ENCODE measurements around the gene CROCC2.

The CROCC2 gene

DNA sequence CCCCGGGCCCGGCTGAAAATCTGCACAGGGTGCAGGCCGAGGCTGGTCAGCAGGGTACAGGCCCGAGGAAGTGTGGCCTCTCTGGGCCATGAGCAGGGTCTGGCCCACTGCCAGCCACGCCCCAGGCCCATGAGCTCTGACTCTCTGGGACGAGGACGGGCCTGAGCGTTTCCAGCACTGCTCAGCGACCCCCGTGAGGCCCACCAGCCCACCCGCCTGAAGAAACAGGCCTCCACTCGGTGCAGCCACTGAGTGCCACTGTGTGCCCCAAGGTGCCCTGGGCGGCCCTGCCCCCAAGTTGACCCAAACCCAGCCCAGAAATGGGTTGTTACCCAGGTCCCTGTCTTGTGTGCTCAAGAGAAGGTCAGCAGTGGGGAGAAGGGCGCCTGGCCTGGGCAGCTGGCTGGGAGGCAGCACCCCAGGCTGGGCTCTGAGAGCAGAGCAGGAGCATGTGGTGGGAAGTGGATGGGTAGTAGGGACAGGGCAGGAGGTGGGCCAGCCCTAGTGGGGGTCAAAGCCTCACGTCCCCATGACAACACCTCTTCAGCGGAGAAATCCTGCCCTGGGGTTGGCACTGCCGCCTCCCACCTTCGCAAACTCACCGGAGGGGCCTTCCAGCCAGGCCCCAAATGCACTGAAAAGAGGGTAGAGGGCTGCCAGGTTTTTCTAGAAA lies 90.2 kb downstream of the CROCC2 start:
- DNase-seq (ENCODE audit: low read depth in 1 of 2, low spot score in 1 of 2) = no peak

DNA sequence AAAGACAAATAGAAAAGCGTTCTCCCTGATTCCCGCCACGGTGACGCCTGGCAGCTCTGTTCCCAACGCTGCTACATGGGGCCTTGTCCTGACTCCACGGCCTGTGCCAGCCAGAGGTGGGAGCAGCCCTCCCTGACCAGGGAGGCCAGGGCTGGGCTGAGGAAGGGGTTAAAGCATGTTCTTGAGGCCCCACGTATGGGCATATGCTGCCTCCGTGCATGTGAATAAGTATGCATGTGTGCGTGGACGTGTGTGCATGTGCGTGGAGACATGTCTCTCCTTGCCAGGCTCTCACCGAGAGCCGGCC lies 90.7 kb downstream of the CROCC2 start:
- DNase-seq (ENCODE audit: low read depth in 1 of 2, low spot score in 1 of 2) = no peak

DNA sequence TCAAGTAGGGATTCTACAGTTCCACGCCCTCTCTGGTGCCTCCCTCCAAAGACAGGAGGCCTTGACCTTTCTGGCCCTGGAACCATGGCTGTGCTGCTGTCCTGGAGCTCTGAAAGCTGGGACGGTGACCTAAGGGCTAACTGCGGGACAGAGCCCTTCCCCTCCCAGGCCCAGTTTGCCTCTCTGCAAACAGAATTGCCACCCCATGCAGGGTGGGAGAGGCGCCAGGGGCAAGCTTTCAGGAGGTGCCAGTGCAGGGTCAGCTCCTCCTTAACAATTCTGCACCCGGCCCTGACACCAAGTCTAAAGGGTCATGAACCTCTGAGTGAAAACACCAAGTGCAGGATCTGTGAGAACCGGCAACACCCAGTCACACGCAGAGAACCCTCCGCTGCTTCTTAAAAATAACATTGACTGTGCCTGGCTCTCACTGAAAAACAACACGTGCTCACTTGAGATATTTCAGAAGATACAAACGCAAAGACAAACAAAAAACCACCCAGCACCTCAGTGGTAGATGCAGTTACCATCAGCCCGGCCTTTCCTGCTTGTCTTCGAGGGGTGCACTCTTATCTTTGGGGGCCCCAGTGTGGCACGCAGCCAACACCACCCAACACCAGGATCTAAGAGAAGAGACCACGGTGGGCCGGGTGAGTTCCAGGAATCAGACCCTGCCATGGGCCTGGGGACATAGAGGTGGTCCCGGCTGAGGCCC lies 91.2 kb downstream of the CROCC2 start:
- no peak for DNase-seq (ENCODE audit: low read depth in 1 of 2, low spot score in 1 of 2)

DNA sequence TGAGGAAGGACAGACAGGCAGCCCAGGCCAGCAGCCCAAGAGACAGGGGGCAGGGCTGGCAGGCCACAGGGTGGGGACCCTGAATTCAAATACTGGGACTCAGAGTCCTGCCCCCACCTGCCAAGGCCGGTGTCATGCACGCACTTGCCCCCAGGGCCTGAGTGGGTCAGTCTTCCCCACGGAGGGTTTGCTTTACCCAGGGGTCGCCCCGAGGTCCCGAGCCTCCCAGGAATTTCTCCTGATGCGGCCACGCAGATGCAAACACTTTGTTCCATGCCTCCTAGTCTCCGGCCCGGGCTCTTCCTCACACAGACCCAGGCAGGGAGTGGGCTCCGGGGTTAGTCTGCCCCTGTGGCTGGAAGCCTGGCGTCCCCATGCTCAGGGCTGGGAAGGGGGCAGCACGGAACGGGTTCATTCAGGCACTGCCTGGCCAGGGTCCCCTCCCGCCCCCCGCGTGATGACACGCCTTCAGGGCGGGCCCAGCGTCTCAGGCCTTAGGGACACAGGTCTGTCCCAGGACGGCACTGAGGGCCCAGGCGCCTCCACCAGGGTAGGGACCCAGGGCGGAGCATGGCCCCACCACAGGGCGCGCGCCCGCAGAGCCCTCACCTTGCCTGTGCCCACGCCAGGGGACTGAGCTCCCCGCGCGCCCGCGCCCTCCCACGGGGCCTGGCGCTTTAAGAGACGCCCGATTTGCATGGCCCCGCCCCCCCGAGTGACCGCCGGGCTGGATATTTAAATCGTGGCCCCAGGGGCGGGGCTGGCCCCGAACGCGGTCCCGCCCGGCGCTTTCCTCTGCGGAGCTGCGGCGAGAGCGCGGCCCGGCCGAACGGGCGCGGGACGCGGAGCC lies 91.9 kb downstream of the CROCC2 start, which contains the start of gene SNED1:
SNED1 (plus strand) TSS at position 763 of the 850 bp plus-strand sequence. CDS start 220 bp downstream, outside the sequence.
- peak in 1 of 2 donors; percentile 31 for DNase-seq (ENCODE audit: low read depth in 1 of 2, low spot score in 1 of 2)

DNA sequence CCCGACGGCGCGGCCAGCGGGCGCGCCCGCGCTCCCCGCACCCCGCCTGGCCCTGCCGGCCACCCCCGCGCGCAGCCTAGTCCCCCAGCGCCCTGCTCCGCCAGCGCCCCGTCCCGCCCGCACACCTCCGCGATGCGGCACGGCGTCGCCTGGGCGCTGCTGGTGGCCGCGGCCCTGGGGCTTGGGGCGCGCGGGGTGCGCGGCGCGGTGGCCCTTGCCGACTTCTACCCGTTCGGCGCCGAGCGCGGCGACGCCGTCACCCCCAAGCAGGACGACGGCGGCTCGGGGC lies 92.5 kb downstream of the CROCC2 start:
- no peak for DNase-seq (ENCODE audit: low read depth in 1 of 2, low spot score in 1 of 2)

DNA sequence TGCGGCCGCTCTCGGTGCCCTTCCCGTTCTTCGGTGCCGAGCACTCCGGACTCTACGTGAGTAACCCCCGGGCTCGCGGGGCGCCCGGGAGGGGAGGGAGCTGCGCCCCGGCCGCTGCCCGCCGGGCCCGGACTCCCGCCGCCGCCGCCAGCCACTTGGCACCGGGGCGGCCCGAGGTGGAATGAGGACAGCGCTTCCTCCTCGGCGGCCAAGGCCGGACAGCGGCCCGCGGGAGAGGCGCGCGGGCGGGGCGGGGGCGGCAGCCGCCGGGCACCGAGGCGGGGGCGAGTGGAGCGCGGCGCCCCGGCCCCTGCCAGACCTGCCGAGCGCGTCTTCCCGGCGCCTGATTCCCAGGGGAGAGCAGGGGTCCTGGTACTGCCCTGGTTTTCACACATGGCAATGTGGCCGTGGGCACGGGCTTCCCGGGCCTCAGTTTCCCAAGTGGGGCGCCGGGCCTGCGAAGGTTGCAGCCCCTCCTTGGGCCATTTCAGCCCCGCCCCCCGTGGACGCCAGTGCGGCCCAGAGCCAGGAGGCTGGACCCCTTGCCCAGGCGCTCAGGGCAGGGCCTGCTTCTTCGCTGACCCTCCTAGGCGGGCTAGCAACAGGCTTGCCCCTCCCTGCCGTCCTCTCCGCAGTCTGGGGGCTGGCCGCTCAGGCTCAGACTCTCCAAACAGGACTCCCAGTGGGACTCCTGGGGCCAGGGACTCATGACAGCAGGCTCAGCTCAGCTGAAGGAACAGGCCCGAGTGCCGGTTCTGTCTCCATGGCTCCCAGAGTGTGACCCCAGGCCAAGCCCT lies 93.1 kb downstream of the CROCC2 start:
- no peak for DNase-seq (ENCODE audit: low read depth in 1 of 2, low spot score in 1 of 2)

DNA sequence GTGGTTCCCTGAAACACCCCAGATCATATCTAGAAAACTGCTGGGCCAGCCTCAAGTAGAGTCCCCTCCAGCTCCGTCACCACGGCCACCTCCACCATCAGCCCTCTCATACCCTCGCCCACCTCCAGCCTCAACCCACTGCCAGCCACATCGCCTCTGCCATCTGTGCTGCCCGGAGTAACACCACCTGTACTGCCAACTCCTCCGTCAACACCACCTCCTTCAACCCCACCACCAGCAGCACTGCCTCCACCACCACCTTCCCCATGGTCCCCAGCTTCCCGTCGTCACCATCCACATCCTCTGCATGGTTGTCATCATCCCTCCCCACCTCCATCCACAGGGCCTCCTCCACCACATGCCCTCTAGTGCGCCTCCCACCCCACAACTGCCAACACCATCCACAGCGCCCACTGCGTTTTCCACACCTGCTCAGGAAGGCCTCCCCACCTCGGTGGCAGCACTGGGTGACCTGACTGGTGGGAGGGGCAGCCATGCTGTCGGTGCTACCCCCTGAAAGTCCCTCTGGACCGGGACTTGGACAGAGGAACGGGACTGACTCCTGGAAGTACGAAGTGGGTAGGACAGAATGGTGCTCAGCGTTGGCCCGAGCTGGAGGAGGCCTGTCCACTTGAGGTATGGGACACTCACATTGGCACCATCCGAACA lies 93.9 kb downstream of the CROCC2 start:
- no peak for DNase-seq (ENCODE audit: low read depth in 1 of 2, low spot score in 1 of 2)

DNA sequence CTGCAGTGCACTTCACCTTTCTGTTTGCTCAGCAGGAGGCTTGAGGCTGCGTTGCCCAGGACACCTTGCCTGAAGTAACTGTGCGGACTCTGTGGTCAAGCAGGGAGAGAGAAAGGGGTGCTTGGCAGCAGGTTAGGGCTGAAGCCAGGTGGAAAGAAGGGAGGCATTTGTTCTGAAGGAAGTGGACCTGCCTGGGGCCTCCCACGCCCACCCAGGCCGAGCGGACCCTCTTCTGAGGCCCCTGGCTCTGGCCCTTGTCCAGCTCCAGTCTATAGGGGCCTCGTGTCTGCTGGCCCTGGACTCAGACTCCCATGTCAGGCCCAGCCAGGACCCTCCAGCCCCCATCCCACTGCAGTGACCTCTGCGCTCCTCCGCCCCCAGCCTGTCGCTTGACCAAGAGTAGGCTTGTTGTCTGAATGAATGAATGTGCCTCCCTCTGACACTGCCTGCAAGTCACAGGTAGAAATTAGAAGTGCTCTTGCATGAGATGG lies 94.7 kb downstream of the CROCC2 start:
- no peak for DNase-seq (ENCODE audit: low read depth in 1 of 2, low spot score in 1 of 2)

DNA sequence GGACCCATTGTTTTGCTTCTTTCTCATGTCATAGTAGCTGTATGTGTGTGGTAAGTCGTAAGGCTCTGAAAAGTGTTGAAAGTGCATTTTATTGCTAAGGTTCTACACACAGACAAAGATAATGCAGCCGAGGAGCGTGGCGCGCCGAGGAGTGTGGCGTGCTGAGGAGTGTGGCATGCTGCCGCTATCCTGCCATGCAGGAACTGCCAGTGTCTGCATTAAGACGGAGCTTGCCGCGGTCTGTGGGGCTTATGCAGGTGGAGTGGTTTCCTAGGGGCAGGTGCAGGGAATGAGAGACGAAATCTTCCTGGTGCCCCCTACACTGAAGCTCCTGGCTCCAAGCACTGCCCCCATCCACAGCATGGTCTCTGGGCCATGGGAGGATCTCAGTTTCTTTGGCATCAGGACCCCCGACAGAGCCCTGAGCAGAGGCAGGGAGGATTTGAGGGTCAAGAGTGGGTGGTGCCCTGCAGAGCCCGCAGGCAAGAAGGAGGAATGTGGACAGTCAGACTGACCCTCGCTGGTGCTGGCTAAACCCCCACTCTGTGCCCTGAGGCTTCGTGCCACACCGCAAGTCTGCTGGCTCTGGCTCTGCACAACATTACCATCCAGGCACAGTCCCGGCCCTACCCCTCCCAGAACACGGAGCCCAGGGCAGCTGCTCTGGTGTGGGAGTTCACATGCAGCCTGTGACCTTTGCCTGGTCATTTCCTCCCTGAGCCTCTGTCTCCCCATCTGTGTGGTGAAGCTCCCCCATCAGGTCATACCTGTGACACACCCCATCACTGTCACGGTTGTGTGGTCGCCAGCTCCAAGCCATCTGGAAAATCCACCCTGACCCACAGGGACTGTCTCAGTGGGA lies 95.5 kb downstream of the CROCC2 start:
- no peak for DNase-seq (ENCODE audit: low read depth in 1 of 2, low spot score in 1 of 2)

DNA sequence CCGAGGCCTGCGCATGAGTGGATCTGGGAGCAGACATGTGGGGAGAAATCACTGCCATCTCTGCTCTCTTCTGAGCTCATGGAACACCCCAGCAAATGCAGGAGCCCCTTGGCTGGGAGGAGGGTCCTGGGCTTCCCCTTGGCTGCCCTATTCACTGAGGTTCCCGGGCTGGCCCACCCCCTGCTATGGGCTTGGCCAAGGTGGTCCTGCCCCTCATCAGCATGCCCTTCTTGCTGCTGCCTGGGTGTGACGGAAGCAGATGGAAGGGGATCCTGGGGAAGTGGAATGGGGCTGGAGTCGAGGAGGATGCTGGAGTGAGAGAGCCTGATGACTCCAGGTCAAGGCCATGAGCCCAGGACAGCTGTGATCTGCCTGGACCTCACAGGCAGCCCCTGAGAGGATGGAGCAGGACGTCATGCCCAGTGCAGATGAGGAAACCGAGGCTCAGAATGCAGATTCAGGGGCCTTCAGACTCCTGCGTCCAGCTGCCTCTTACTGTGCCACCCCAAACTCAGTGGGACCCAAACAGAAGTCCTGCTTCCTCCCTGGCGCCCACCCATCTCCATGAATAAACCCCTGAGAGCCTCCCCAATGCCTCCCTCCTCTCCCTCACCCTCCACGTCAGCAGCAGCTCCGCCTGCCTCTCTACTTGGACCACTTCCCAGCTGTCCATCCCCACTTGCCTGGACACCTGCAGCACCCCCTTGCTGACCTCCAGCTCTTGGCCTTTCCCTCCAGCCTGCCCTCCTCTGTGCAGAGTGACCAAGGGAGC lies 96.3 kb downstream of the CROCC2 start:
- no peak for DNase-seq (ENCODE audit: low read depth in 1 of 2, low spot score in 1 of 2)

DNA sequence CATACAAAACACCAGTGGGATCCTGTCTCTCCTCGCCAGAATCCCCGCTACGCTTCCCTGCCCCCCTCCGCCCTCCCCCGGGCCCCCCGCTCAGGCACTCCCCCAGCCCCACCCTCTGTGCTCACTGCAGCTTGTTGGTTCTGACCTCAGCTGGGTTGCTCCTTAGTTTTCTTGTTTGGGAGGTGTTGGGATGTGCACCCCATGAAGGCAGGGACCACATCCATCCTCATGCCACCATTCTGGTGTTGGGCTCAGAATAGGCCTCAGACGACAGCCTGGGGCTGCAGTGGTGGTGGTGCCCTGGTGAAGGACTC lies 96.9 kb downstream of the CROCC2 start:
- DNase-seq (ENCODE audit: low read depth in 1 of 2, low spot score in 1 of 2) = no peak

DNA sequence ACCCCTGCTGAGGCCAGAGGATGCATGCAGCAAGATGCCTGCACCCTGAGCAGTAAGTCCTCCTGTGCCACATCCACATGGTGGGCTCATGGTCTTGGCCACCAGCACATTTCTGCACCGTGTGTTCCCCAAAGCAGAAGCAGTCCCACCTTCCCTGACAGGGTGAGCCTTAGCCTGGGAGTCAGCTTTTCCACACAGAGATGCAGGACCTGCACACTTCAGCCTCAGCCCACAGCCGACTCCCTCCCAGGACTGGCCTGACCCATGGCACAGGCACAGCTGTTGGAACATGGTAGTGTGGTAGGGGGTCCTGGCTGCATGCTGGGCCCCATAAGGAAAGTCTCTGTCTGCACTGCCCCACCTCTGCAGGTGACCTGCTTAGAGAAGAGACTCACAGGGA lies 97.2 kb downstream of the CROCC2 start:
- no peak for DNase-seq (ENCODE audit: low read depth in 1 of 2, low spot score in 1 of 2)

DNA sequence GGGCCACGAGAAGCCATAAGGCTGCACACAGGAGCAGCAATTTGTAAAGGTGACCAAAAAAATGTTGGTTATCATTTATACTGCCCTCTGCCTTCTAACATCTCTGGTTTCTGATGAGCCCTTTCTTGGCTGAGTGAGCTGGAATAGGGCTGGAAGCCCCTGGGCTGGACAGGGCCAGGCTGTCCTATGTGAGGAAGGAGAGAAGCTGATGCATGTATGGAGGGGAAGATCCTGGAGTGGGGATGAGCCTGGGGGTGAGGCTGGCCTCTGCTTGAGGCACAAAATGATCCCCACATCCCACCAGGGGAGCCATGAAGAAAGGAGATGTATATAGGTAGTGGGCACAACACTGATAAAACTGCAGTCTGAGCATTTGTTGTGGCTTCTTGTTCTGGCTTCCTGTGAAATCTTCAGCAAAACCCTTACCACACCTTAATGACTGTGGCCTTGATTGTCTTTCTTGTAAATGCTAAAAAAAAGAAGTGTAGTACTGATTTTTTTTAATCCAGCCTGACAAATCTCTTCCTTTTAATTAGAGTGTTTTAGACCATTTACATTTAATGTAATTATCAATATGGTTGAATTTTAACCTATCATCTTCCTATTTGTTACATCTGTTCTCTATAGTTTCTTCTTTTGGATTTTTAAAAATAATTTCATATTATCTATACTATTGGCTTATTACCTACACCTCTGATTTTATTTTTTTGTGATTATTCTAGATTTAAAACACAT lies 97.9 kb downstream of the CROCC2 start:
- no peak for DNase-seq (ENCODE audit: low read depth in 1 of 2, low spot score in 1 of 2)

DNA sequence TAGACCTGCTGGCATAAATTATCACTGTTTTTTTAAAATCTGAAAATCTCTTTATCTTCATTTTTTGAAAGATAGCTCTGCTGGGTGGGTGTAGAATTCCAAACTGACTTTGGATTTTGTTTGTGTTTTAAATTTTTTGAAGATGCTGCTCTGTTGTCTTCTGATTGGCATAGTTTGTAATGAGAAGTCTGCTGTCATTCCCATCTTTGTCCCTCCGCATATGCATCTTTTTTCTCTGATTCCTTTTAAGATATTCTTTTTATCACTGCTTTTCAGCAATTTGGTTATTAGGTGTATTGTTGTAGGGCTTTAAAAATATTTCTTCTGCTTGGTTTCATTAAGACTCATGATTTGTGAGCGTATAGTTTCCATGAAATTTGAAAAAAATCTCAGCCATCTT lies 99.4 kb downstream of the CROCC2 start:
- no peak for DNase-seq (ENCODE audit: low read depth in 1 of 2, low spot score in 1 of 2)

DNA sequence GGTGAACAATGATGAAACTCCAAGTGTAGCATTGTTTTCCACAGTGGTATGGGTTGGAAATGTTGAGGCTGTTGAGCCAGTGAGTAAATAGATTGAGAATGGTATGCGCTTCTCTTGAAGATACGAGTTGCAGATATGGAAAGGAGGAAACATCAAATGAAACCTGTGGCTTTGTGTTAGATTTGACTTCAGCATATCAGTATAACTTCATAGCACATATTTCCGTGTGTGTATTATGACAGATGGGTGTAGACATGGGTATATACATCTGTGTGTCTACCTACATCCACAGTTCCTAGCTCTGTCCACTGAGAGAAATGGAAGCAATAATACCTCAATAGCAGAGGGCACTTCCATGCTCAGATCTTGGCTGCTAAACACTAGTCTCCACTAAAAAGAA lies 100.3 kb downstream of the CROCC2 start:
- no peak for DNase-seq (ENCODE audit: low read depth in 1 of 2, low spot score in 1 of 2)

DNA sequence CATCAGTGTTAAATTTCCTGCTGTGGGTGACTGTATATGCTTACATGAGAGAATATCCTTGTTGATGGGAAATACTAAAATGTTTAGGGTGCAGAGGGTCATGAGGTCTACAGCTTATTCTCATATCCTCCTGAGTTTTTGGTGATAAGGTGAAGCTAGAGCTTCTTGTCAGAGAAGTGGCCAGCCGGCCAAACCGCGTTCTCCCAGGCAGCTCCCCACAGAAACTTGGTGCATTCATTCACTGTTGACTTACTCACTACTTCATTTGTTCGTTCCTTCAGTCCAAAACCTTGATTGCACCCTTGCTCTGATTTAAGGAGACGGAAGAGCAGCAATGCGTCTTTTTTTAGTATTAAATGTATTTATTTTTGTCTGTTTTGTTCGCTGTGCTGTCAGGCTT lies 101.0 kb downstream of the CROCC2 start:
- DNase-seq (ENCODE audit: low read depth in 1 of 2, low spot score in 1 of 2) = no peak

DNA sequence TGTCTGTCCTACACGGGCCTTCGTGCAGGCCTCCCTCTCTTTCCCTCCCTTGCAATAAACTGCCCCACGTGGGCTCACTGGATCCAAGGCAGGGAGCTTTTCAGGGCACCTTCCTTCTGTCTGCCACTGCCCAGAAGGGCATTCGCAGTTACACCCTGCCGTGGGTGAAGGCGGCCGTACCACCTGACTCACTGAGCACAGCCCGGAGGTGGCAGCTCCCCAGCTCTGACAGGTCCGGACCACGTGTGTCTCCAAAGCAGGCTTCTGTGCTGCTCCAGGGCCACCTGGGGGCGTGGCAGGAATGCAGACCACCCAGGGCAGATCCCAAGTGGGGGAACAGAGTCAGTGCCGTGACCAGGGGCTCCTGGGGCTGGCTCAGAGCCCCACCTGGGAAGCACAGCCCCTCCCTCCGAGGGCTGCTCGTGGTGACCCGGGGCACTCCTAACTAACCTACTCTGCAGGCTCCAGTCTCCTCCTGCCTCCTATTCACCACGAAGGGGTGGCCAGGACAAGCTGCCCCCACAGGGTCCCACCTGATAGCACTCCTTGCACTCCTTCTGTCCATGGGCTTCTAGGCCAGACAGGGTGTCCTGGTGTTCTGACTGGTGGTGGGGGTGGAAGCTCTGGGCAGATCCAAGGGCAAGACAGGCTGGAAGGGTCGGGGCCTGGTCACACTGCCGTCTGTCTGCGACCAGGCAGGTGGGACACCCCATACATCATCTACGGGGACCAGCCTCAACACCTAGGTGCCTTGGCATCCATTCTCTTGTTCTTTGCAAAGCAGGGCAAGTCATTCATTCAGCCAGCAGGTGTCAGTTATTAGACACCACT lies 102.0 kb downstream of the CROCC2 start:
- no peak for DNase-seq (ENCODE audit: low read depth in 1 of 2, low spot score in 1 of 2)

DNA sequence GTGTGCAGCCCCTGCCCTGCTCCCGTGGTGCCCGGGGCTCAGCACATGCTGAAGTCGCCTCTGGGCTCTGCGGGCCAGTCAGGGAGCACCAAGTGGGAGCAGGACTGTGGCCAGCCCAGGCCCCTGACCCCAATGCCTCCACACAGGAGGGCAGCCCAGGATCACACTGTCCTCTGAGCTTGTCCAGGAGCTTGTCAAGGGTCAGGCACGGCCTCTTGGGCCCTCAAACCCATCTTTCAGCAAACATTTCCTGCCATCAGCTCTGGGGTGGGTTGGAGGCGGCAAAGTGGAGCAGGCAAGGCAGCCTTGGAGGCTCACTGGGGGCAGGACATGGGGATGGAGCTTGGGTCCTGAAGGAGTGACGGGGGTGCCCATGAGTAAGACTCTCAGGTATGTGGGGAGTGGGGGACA lies 102.6 kb downstream of the CROCC2 start:
- no peak for DNase-seq (ENCODE audit: low read depth in 1 of 2, low spot score in 1 of 2)

Data from activated T-helper 1 cell treated with anti-CD3 and anti-CD28 coated beads, Interleukin-2, amount 50 U/mL, for 16 hours (primary cell).